ENCODE data around the gene RGS18. TPM values are rescaled to one million over a fixed set of nuclear protein-coding genes. Genes with fewer than 3 reads are reported as not detected.

Gene RGS18
- 1 to 10 TPM in 2 of 4 donors, under 1 TPM in 2; 0.47 to 3.8 (median 2.1) TPM for total RNA-seq

GRCh38 chr1:192158181-192158580 lies at the start of gene RGS18:
RGS18 (plus strand) TSS chr1:192158462; CDS start chr1:192158638, 176 bp downstream.
- TF ChIP-seq EP300 (IDR thresholded peaks at IDR 0.05): no peak
- TF ChIP-seq POLR2A (IDR thresholded peaks at IDR 0.05): no peak
- TF ChIP-seq, protein P1, sequence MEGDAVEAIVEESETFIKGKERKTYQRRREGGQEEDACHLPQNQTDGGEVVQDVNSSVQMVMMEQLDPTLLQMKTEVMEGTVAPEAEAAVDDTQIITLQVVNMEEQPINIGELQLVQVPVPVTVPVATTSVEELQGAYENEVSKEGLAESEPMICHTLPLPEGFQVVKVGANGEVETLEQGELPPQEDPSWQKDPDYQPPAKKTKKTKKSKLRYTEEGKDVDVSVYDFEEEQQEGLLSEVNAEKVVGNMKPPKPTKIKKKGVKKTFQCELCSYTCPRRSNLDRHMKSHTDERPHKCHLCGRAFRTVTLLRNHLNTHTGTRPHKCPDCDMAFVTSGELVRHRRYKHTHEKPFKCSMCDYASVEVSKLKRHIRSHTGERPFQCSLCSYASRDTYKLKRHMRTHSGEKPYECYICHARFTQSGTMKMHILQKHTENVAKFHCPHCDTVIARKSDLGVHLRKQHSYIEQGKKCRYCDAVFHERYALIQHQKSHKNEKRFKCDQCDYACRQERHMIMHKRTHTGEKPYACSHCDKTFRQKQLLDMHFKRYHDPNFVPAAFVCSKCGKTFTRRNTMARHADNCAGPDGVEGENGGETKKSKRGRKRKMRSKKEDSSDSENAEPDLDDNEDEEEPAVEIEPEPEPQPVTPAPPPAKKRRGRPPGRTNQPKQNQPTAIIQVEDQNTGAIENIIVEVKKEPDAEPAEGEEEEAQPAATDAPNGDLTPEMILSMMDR (IDR thresholded peaks at IDR 0.05): no peak
- no peak for TF ChIP-seq POLR2AphosphoS5 (IDR thresholded peaks at IDR 0.05)
- ATAC-seq: no peak
- no peaks in the 10 kb centered on the region for H3K27me3 ChIP-seq
- H3K27ac ChIP-seq: no peak within 1 kb of the TSS
- H3K9me3 ChIP-seq: no peaks in the 10 kb centered on the region
- H3K36me3 ChIP-seq: no peaks in the 10 kb centered on the region
- H3K4me3 ChIP-seq: no peak within 1 kb of the TSS
- no peaks in the 10 kb centered on the region for H3K4me1 ChIP-seq
- WGBS, 2 donors (ENCODE audit: low coverage in 1 of 2): 47 to 55% methylated on average over 3 of the region's 3 CpGs

GRCh38 chr1:192109576-192109975 lies 48.7 kb upstream of the RGS18 start:
- Histone ChIP-seq H3K4me1 (no peaks in the 10 kb centered on the region), H3K27ac (no peak overlapping the region), H3K4me3 (no peak overlapping the region), H3K27me3 (no peaks in the 10 kb centered on the region), H3K36me3 (no peaks in the 10 kb centered on the region), H3K9me3 (no peaks in the 10 kb centered on the region)
- ATAC-seq: no peak
- TF ChIP-seq, protein P1 (IDR thresholded peaks at IDR 0.05): no peak
- TF ChIP-seq POLR2A (IDR thresholded peaks at IDR 0.05): no peak
- TF ChIP-seq POLR2AphosphoS5 (IDR thresholded peaks at IDR 0.05): no peak
- TF ChIP-seq EP300 (IDR thresholded peaks at IDR 0.05): no peak
- 100% methylated on average over 1 to 2 of the region's 2 CpGs for WGBS, 2 donors (ENCODE audit: low coverage in 1 of 2)

- no peak for TF ChIP-seq POLR2AphosphoS5 (IDR thresholded peaks at IDR 0.05)
- TF ChIP-seq EP300 (IDR thresholded peaks at IDR 0.05): no peak
- TF ChIP-seq, protein P1 (IDR thresholded peaks at IDR 0.05): no peak
- no peak for TF ChIP-seq POLR2A (IDR thresholded peaks at IDR 0.05)
- H3K4me1 ChIP-seq: no peaks in the 10 kb centered on the region
- no peaks in the 10 kb centered on the region for H3K27me3 ChIP-seq
- no peaks in the 10 kb centered on the region for H3K9me3 ChIP-seq
- no peak overlapping the region for H3K4me3 ChIP-seq
- H3K36me3 ChIP-seq: no peaks in the 10 kb centered on the region
- H3K27ac ChIP-seq: no peak overlapping the region
- no peak for ATAC-seq
- WGBS, 2 donors (ENCODE audit: low coverage in 1 of 2): 92 to 100% methylated on average over 3 of the region's 3 CpGs
Observed at GRCh38 chr1:192115000-192115399, 43.3 kb upstream of the RGS18 start.

GRCh38 chr1:192118881-192119405 lies 39.3 kb upstream of the RGS18 start:
- no peaks in the 10 kb centered on the region for H3K4me1 ChIP-seq
- H3K4me3 ChIP-seq: no peak overlapping the region
- ATAC-seq: no peak
- H3K27me3 ChIP-seq: no peaks in the 10 kb centered on the region
- no peaks in the 10 kb centered on the region for H3K36me3 ChIP-seq
- H3K27ac ChIP-seq: no peak overlapping the region
- H3K9me3 ChIP-seq: no peaks in the 10 kb centered on the region
- 54 to 70% methylated on average over 2 of the region's 2 CpGs for WGBS, 2 donors (ENCODE audit: low coverage in 1 of 2)
- no peak for TF ChIP-seq POLR2A (IDR thresholded peaks at IDR 0.05)

- 78 to 94% methylated on average over 2 of the region's 2 CpGs for WGBS, 2 donors (ENCODE audit: low coverage in 1 of 2)
- Histone ChIP-seq H3K27me3 (no peaks in the 10 kb centered on the region), H3K36me3 (no peaks in the 10 kb centered on the region), H3K27ac (no peak overlapping the region), H3K9me3 (no peaks in the 10 kb centered on the region), H3K4me1 (no peaks in the 10 kb centered on the region), H3K4me3 (no peak overlapping the region)
- TF ChIP-seq POLR2AphosphoS5 (IDR thresholded peaks at IDR 0.05) (no peak), POLR2A (IDR thresholded peaks at IDR 0.05) (no peak), EP300 (IDR thresholded peaks at IDR 0.05) (no peak)
- TF ChIP-seq, protein P1 (IDR thresholded peaks at IDR 0.05): no peak
- no peak for ATAC-seq
Observed at GRCh38 chr1:192119701-192120100, 38.6 kb upstream of the RGS18 start.

Data from gastroesophageal sphincter (tissue), 4 donors.